Measurements from ENCODE around the gene ZNF417.
"Not testable (repeated sequence)": the region's sequence is repeated elsewhere in the genome, so short reads cannot be mapped to it uniquely, and the experiment has no call there.

The ZNF417 gene

GRCh38 chr19:57872450-57872849 is 43.9 kb downstream of the ZNF417 start:
- Mint-ChIP-seq H3K27me3 (no peaks in the 10 kb centered on the region), H3K9me3 (peaks cover 0 to 19% of the 10 kb centered on the region in 2 donors), H3K4me1 (ENCODE audit: low read depth in 2 of 2) (no peaks in the 10 kb centered on the region), H3K36me3 (ENCODE audit: insufficient read depth) (peaks cover 22% of the 10 kb centered on the region), H3K27ac (no peak overlapping the region), H3K4me3 (no peak overlapping the region)
- DNase-seq (no peak), ATAC-seq (replicated peaks) (no peak)

- no peaks in the 10 kb centered on the region for H3K4me1 Mint-ChIP-seq (ENCODE audit: low read depth in 2 of 2)
- ATAC-seq (replicated peaks) = no peak
- no peak overlapping the region for H3K27ac Mint-ChIP-seq
- no peak overlapping the region for H3K4me3 Mint-ChIP-seq
- DNase-seq = no peak
- H3K9me3 Mint-ChIP-seq = peaks cover 0 to 2% of the 10 kb centered on the region in 2 donors
- no peaks in the 10 kb centered on the region for H3K27me3 Mint-ChIP-seq
- H3K36me3 Mint-ChIP-seq (ENCODE audit: insufficient read depth) = peaks cover 25% of the 10 kb centered on the region
These were observed 46.2 kb downstream of the ZNF417 start for GRCh38 chr19:57870225-57870624.

GRCh38 chr19:57869655-57870054 is 46.7 kb downstream of the ZNF417 start:
- not testable (repeated sequence) for H3K4me3 Mint-ChIP-seq; ATAC-seq (replicated peaks); H3K9me3 Mint-ChIP-seq; H3K4me1 Mint-ChIP-seq (ENCODE audit: low read depth in 2 of 2); H3K27me3 Mint-ChIP-seq; DNase-seq; H3K27ac Mint-ChIP-seq
- peaks cover 26% of the 10 kb centered on the region for H3K36me3 Mint-ChIP-seq (ENCODE audit: insufficient read depth)

- H3K36me3 Mint-ChIP-seq (ENCODE audit: insufficient read depth) = peaks cover 36% of the 10 kb centered on the region
- H3K27me3 Mint-ChIP-seq = no peaks in the 10 kb centered on the region
- no peaks in the 10 kb centered on the region for H3K4me1 Mint-ChIP-seq (ENCODE audit: low read depth in 2 of 2)
- ATAC-seq (replicated peaks) = no peak
- H3K9me3 Mint-ChIP-seq = no peaks in the 10 kb centered on the region
- H3K27ac Mint-ChIP-seq = no peak overlapping the region
- DNase-seq = no peak
- H3K4me3 Mint-ChIP-seq = no peak overlapping the region
These were observed 48.4 kb downstream of the ZNF417 start for GRCh38 chr19:57867868-57868492.
